AG09309 (cell line): Measurements from ENCODE around the gene MUC7.
"Not testable (repeated sequence)": the region's sequence is repeated elsewhere in the genome, so short reads cannot be mapped to it uniquely, and the experiment has no call there.

Experiments used
- DNase-seq: peaks from one replicate; pipeline ENCODE4 v3.0.0-alpha.2; 2010; ENCODE audit warnings: low read depth
- H3K4me3 ChIP-seq: 2 replicates; pipeline ENCODE4 v1.5.1; 2011; ENCODE audit warnings: mild to moderate bottlenecking, low read depth, low read length, moderate library complexity; ENCODE audit not compliant: control insufficient read depth
- CTCF ChIP-seq: IDR thresholded peaks from 2 replicates; pipeline ENCODE4 v1.5.1; 2011; ENCODE audit warnings: mild to moderate bottlenecking, low read depth, low read length, inconsistent platforms; ENCODE audit not compliant: insufficient read depth, control insufficient read depth; ENCODE audit errors: missing control alignments

MUC7 gene

DNA sequence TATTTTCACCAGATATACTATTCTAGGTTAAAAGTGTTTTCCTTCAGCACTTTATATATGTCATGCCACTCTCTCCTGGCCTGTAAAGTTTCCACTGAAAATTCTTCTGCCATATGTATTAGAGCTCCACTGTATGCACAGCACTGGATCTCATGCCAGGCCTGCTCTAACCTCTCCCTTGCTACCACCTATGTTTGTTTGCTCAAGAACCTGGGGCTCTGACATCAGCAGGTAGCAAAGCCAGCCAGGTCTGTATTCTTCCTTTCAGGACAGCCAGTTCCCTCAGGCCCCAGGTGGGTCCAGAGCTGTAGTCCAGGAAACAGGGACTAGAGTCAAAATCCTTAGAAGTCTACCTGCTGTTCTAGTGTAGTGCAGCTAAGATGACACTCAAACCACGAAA lies 19.1 kb upstream of the MUC7 start:
- DNase-seq, result no peak
- H3K4me3 ChIP-seq, result no peak overlapping the region
- no peak for TF ChIP-seq CTCF

- no peak overlapping the region for H3K4me3 ChIP-seq
- TF ChIP-seq CTCF, result no peak
- no peak for DNase-seq
Observed at GRCh38 chr4:70463335-70463734, 8.7 kb upstream of the MUC7 start.

DNA sequence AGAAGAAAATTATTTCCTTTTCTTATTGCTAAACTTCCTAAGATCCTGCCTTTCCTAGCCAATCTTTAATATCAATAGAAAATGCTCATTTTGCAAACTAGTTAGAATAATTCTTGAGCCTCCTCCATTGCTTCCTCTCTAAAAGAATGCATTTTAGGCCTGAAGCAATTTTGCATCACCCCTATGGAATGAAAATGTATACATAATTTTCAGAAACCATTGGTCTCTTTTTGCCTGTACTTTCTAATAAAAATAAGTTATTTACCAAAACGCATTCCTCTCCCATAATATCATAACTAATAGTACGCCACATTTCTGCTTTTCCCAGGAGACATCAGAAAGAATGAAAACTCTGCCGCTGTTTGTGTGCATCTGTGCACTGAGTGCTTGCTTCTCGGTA lies 1.7 kb downstream of the MUC7 start:
- TF ChIP-seq CTCF, result no peak
- no peak for DNase-seq

GRCh38 chr4:70488748-70489147 lies 16.8 kb downstream of the MUC7 start:
- no peak overlapping the region for H3K4me3 ChIP-seq
- no peak for TF ChIP-seq CTCF
- DNase-seq, result no peak

More for the DNA sequence above, 1.7 kb downstream of the MUC7 start:
- no peak overlapping the region for H3K4me3 ChIP-seq

- DNase-seq, result no peak
Observed at GRCh38 chr4:70496231-70496630, 24.2 kb downstream of the MUC7 start.

DNA sequence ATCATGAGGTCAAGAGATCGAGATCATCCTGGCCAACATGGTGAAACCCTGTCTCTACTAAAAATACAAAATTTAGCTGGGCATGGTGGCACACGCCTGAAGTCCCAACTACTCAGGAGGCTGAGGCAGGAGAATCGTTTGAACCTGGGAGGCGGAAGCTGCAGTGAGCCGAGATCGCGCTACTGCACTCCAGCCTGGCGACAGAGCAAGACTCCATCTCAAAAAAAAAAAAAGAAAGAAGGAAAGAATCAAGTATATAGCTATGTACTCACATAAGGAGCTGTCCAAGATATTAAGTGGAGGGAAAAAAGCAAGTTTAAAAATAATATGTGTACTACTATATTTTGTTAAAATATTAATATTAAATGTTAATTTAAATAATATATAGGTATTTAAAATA lies 29.8 kb downstream of the MUC7 start:
- not testable (repeated sequence) for DNase-seq, H3K4me3 ChIP-seq

More at GRCh38 chr4:70496231-70496630, 24.2 kb downstream of the MUC7 start:
- TF ChIP-seq CTCF, result no peak
- no peak overlapping the region for H3K4me3 ChIP-seq

DNA sequence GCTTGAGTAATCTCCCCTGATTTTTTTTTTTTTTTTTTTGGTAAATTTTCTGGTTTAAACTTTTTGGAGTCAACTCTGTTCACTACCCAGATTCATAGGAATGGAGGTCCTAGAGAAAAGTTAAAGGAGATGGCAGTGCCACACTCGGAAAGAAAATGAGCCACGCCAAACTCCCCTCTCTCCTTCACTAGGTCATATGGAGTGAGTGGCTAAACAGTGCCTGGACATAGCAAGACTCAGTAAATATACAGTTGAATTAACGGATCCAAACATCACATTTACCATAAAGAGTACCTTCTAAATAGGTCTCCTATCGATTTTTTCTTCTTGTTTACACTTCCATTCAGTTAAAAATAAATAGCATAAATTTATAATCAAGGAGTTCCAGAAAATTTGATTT lies 32.7 kb downstream of the MUC7 start:
- DNase-seq, result no peak
- H3K4me3 ChIP-seq, result no peak overlapping the region
- TF ChIP-seq CTCF, result no peak
